NCI-H187 (cell line): ENCODE data around the gene PLCH2.

Source experiments
- DNase-seq, 2 experiments: peaks; one replicate each; lab custom pipeline; 2025; lab: John Stamatoyannopoulos, UW

The PLCH2 gene

GRCh38 chr1:2528966-2529783 is 53.1 kb downstream of the PLCH2 start:
- DNase-seq = no peak

- DNase-seq = peak; percentile 44 to 59
Measured at GRCh38 chr1:2529784-2530512, 53.9 kb downstream of the PLCH2 start, which contains the start of gene HES5. Gene HES5 (minus strand): TSS chr1:2530263. CDS start chr1:2530164, 99 bp downstream.

DNA sequence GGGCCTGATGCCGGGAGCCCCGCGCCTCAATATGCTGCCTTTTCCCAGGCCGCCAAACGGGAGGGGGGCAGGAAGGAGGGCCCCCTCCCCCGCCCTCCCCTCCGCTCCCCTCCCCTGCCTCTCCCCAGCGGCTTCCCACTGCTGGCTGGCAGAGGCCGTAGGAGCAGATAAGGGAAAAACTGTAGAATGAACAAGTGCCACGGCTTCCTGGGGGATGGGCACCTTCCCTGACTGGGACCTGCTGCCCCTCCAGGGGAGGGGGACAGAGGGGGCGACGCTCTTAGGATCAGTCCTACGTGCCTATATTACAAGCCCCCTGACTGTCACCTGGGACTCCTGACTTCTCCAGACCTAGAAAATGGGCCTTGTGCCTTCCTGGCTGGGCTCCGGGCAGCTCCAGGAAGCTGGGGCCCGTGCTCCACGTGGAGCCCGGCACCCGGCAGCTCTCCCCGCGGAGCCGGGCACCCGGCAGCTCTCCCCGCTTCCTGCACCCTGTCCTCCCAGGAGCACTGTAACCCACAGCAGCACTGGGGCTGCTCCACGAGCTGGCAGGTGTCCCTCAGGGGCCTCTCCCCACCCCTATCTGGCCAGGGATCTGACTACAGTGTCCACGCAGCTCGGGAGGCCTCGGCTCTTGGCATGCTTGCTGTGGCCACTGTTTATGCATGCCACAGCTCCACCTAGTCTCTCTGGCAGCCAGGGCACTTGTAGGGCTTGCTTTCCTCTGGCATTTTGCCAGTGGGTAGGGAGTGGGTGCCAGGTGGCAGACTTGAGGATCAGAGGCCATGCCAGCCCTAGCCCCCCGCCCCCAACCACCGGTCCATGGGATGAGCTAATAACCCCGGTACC is 54.6 kb downstream of the PLCH2 start:
- no peak for DNase-seq

- DNase-seq = no peak
Measured at GRCh38 chr1:2532485-2533160, 56.5 kb downstream of the PLCH2 start.

DNA sequence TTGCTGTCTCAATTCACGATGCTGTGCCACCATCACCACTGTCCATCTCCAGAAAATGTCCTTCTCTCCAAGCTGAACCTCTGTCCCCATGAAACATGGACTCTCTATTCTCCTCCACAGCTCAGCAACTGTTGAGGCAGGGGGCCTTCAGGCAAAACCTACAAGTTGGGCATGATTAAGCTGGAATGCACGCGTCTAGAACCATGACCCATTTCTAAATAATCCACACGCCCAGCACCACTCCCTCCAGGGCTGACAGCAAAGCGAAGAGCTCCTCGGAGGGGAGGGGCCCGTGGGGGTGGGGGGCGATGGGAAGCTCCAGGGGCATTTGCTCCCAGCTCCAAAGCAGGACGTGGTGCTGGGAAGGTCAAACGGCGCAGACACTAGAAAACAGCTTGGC is 57.3 kb downstream of the PLCH2 start:
- no peak for DNase-seq

DNA sequence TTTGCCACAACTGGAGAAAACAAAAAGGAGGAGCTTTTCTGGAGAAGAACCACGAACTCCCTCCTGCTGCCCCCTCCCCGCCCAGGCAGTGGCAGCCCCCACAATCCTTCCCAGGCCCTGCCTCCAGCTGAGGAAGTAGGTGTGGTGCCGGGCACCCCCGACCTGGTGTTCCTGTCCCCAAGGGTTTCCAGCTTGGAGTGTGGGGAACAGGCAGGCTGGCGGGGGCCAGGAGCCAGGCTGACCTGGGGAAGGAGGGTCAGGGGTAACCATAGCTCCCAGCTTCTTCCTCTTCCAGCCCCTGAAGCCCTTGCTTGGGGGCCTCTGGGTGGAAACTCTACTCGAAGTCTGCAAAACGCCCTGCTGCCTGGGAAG is 58.2 kb downstream of the PLCH2 start:
- no peak for DNase-seq

GRCh38 chr1:2534687-2535441 is 58.8 kb downstream of the PLCH2 start:
- DNase-seq = peak; percentile 43 to 56

- no peak for DNase-seq
Measured at GRCh38 chr1:2535455-2535854, 59.4 kb downstream of the PLCH2 start.

- no peak for DNase-seq
Measured at GRCh38 chr1:2535981-2536380, 59.9 kb downstream of the PLCH2 start.

GRCh38 chr1:2537784-2538115 is 61.7 kb downstream of the PLCH2 start:
- no peak for DNase-seq

GRCh38 chr1:2538376-2538775 is 62.3 kb downstream of the PLCH2 start:
- no peak for DNase-seq

- DNase-seq = no peak
Measured at GRCh38 chr1:2538872-2539271, 62.8 kb downstream of the PLCH2 start.

GRCh38 chr1:2539312-2539907 is 63.3 kb downstream of the PLCH2 start:
- no peak for DNase-seq

GRCh38 chr1:2540816-2541492 is 64.9 kb downstream of the PLCH2 start:
- no peak for DNase-seq

DNA sequence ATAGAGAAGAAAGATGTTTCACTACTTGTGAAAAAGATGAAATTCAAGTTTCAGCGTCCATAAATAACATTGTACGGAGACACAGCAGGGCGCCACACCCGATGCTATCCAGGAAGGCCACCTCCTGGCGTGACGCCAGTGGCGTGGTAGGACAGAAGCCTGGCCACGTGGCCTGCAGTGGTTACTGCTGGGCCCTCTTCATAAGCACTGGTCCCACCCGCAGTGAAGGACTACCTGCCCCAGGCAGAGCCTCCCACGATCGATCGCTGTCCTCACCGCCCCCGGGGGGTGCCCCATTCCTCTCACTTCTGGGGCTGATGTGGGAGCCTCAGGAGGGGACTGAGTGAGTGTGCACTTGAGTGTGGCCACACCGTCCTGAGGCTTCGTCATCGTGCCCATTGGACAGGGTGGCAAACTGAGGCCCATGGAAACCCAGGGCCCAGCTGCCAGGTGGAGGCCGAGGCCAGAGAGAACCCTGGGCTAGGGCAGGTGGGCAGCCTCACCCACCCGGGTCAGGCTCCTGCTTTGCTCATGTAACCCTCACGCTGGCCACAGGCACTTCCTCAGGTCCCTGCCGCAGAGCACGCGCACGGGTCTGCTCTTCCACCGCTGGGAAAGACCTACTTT is 65.6 kb downstream of the PLCH2 start:
- no peak for DNase-seq

GRCh38 chr1:2542246-2542915 is 66.3 kb downstream of the PLCH2 start:
- no peak for DNase-seq

DNA sequence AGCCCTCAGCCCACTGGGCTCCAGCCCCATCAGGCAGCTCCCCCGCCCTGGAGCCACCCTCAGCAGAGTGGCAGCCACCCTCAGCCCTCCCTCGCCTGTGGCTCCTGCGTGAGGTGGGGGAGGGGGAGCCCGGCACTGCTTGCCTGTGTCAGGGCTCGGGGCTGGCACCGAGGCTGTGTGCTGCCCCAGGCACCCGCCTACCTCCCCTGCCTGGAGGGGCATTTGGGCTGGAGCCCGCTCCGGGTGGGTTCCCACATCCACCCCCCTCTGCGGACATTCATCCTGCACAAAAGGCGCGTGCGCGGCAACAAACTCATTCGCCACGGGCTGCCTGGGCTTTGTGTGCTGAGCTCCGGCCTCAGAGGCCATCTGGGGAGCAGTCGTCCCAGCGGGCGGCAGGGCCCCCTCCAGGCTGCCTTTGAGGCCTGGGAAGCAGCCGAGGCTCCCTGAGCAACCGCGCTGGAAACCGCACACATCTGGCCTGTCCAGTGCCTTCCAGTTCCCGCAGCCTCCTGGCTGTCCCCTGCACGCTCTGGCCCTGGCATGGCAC is 67.5 kb downstream of the PLCH2 start:
- DNase-seq = no peak

DNA sequence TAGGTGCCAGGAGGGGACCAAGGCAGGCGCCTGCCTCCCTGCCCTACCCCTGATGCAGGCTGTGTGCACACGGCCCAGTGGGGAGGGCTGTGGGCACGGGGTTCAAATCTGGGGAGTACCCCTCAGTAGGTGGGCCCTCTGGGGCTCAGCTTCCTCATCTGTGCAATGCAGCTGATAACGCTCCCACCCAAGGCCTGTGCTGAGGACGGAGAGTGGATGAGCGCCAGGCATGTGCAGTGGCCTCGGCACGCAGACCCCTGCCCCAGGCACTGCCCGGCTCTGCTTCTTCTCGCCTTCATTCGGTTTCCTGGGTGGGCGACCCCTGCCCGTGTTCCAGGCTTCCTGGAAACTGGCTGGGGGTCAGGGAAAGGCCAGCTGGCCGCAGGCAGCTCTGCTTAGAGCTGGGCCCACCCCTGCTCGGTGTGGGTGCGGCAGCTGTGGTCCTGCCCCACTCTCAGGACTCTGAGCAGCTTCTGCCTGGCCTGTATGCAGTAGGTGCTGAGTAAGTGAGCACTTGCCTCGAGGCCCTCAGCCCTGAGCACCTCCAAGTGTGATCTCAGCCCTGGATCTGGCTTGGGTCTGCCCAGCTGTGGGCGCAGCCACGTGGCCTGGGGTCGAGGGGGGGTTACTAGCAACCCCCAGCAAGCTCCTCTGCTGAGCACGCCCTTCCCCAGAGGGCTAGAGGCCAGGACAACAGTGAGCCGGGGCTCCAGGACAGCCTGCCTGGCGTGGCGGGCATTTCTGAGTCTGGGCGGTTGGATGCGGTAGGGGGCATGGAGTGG is 68.2 kb downstream of the PLCH2 start:
- no peak for DNase-seq
